ENCODE measurements around the gene TBL3.

GRCh38 chr16:2003231-2003826, 31.5 kb downstream of the TBL3 start:
- TF ChIP-seq ELF4 (IDR thresholded peaks at IDR 0.05) (no peak), SP1 (IDR thresholded peaks at IDR 0.05) (no peak), FOXK2 (IDR thresholded peaks at IDR 0.05) (no peak), FOXA1 (IDR thresholded peaks at IDR 0.05) (no peak), FOXM1 (IDR thresholded peaks at IDR 0.05; ENCODE audit: borderline replicate concordance) (no peak), BHLHE40 (IDR thresholded peaks at IDR 0.05; ENCODE audit: borderline replicate concordance) (no peak)

All from HEK293T (cell line).